HepG2 (cell line): ENCODE measurements around the gene UACA. TPM values are rescaled to one million over a fixed set of nuclear protein-coding genes. Genes with fewer than 3 reads are reported as not detected.
A peak's percentile ranks its signal among the peaks of the same experiment; 100 is the strongest.

Experiments used
- ARNT2 ChIP-seq: sonication (generic); formaldehyde crosslinking; IDR thresholded peaks from 2 replicates; pipeline ENCODE4 v1.8.0; 2022; ENCODE audit warnings: mild to moderate bottlenecking, low read depth, missing genetic modification reagents, moderate library complexity
- BRCA1 ChIP-seq: sonication (generic); formaldehyde crosslinking; IDR thresholded peaks from 2 replicates; pipeline ENCODE4 v1.4.0; 2020; ENCODE audit warnings: missing genetic modification reagents
- BRD4 ChIP-seq: sonication (generic); formaldehyde crosslinking; IDR thresholded peaks from 2 replicates; pipeline ENCODE4 v1.4.0; 2020; ENCODE audit warnings: missing genetic modification reagents
- CREB1 ChIP-seq, 2 experiments: fragments of 450-650 bp in 1 of 2; IDR thresholded peaks; 2 replicates each; pipeline ENCODE4 v1.6.1; 2016 to 2017; ENCODE audit warnings: control low read depth in 1 of 2, mild to moderate bottlenecking in 1 of 2, missing compliant biosample characterization in 1 of 2, missing genetic modification characterization in 1 of 2
- DNMT3B ChIP-seq: conservative IDR thresholded peaks from 2 replicates; pipeline ENCODE4 v1.6.1; 2016; ENCODE audit warnings: missing biosample characterization, control low read depth
- FOXK1 ChIP-seq: sonication (generic); formaldehyde crosslinking; IDR thresholded peaks from 2 replicates; pipeline ENCODE4 v1.4.0; 2020; ENCODE audit warnings: low read depth, missing genetic modification reagents, borderline replicate concordance
- FOXK2 ChIP-seq: fragments of 450-650 bp; IDR thresholded peaks from 2 replicates; pipeline ENCODE4 v1.6.1; 2016
- GATAD1 ChIP-seq: IDR thresholded peaks from 2 replicates; pipeline ENCODE4 v1.6.1; 2016; ENCODE audit warnings: missing genetic modification reagents, missing compliant biosample characterization
- HMG20B ChIP-seq: conservative IDR thresholded peaks from 2 replicates; pipeline ENCODE4 v1.6.1; 2016; ENCODE audit warnings: missing genetic modification reagents, missing compliant biosample characterization
- HMGA1 ChIP-seq: sonication (generic); formaldehyde crosslinking; conservative IDR thresholded peaks from 2 replicates; pipeline ENCODE4 v1.4.0; 2020; ENCODE audit warnings: missing genetic modification reagents
- KDM1A ChIP-seq: IDR thresholded peaks from 2 replicates; pipeline ENCODE4 v1.6.1; 2016; ENCODE audit warnings: missing compliant biosample characterization
- KMT2B ChIP-seq: IDR thresholded peaks from 2 replicates; pipeline ENCODE4 v1.6.1; 2016; ENCODE audit warnings: missing genetic modification reagents, missing compliant biosample characterization
- NFE2L2 ChIP-seq: fragments of 150-350 bp; IDR thresholded peaks from 2 replicates; pipeline ENCODE4 v1.6.1; 2014; ENCODE audit warnings: low read length
- TOE1 ChIP-seq: sonication (generic); formaldehyde crosslinking; IDR thresholded peaks from 2 replicates; pipeline ENCODE4 v1.4.0; 2020; ENCODE audit warnings: mild to moderate bottlenecking, missing genetic modification reagents
- UBTF ChIP-seq: sonication (generic); formaldehyde crosslinking; IDR thresholded peaks from 2 replicates; pipeline ENCODE4 v1.4.0; 2020; ENCODE audit warnings: mild to moderate bottlenecking, missing genetic modification reagents
- ZBTB37 ChIP-seq: sonication (generic); formaldehyde crosslinking; IDR thresholded peaks from 2 replicates; pipeline ENCODE4 v1.4.0; 2020; ENCODE audit warnings: mild to moderate bottlenecking, missing genetic modification reagents
- ZNF207 ChIP-seq: fragments of 450-650 bp; IDR thresholded peaks from 2 replicates; pipeline ENCODE4 v1.6.1; 2016; ENCODE audit warnings: antibody characterized with exemption, borderline replicate concordance
- ZNF292 ChIP-seq: sonication (generic); formaldehyde crosslinking; IDR thresholded peaks from 2 replicates; pipeline ENCODE4 v1.8.1; 2022; ENCODE audit warnings: mild to moderate bottlenecking, low read depth, missing genetic modification reagents, borderline replicate concordance
- ZNF740 ChIP-seq: sonication (generic); formaldehyde crosslinking; IDR thresholded peaks from 2 replicates; pipeline ENCODE4 v1.4.0; 2020; ENCODE audit warnings: missing genetic modification reagents
- ZNF747 ChIP-seq: sonication (generic); formaldehyde crosslinking; IDR thresholded peaks from 2 replicates; pipeline ENCODE4 v1.8.1; 2023; ENCODE audit warnings: missing genetic modification reagents, mild to moderate bottlenecking, borderline replicate concordance
- polyA plus RNA-seq, 8 experiments: library from polyadenylated mRNA; depleted of rRNA in 3 of 8; stranded (reverse) in 7 of 8; unstranded in 1 of 8; fragments of >200 nt; fragmentation: Illumina TruSeq in 4 of 8; extraction: Trizol in 4 of 8; gene quantifications; 2 replicates each; pipeline versions ENCODE4 v1.2.1 to v1.2.3, GENCODE V29; 2011 to 2016; ENCODE audit warnings: low read depth in 4 of 8, missing spikeins in 1 of 8, mixed read lengths in 1 of 8; ENCODE audit not compliant: insufficient read depth in 1 of 8
- total RNA-seq, 5 experiments: library from RNA; depleted of rRNA; stranded (reverse); fragments of >200 nt; fragmentation: Illumina TruSeq; extraction: Trizol; gene quantifications; 2 replicates each; pipeline ENCODE4 v1.2.3, GENCODE V29; 2016; ENCODE audit warnings: low read depth in 1 of 5
- TF ChIP-seq, protein P1 (sequence below): sonication (generic); formaldehyde crosslinking; IDR thresholded peaks from 2 replicates; pipeline ENCODE4 v1.4.0; 2020; ENCODE audit warnings: missing genetic modification reagents, borderline replicate concordance
- TF ChIP-seq, protein P2 (sequence below): sonication (generic); formaldehyde crosslinking; IDR thresholded peaks from 2 replicates; pipeline ENCODE4 v1.8.0; 2022; ENCODE audit warnings: missing genetic modification reagents, mild to moderate bottlenecking, moderate library complexity, borderline replicate concordance

Gene UACA
- total and polyA plus RNA-seq, 2 of the 13 experiments (the other 11 are each of a cell fraction or from before 2014, with no cell fraction given): 17.8 to 39.2 TPM

GRCh38 chr15:70617076-70617910 lies 146.1 kb downstream of the UACA start (continued):
- TF ChIP-seq ZBTB37 (CRISPR knock-in tag) (peak; percentile 41; the same call in 1 of the 2 replicates), GATAD1 (CRISPR knock-in tag) (peak; percentile 75), FOXK1 (peak; percentile 97; the same call in 1 of the 2 replicates), ZNF740 (no peak), ZNF207 (no peak), BRCA1 (CRISPR knock-in tag) (0 out of 2 replicates have a peak, but pooled peaks have one; percentile 17), UBTF (CRISPR knock-in tag) (no peak), TOE1 (CRISPR knock-in tag) (0 out of 2 replicates have a peak, but pooled peaks have one; percentile 25), NFE2L2 (no peak), HMG20B (CRISPR knock-in tag) (peak; percentile 99), KMT2B (0 out of 2 replicates have a peak, but pooled peaks have one; percentile 19), DNMT3B (CRISPR knock-in tag) (no peak), ZNF292 (peak; percentile 88; the same call in 1 of the 2 replicates), BRD4 (no peak), ZNF747 (CRISPR knock-in tag) (peak; percentile 25; the same call in 1 of the 2 replicates), KDM1A (CRISPR knock-in tag) (peak; percentile 96), CREB1 (IDR thresholded peaks at IDR 0.05) (peak; percentile 46; the same call in 1 of the 2 replicates), CREB1 (CRISPR knock-in tag; IDR thresholded peaks at IDR 0.05) (peak; percentile 82), ARNT2 (CRISPR knock-in tag) (peak; percentile 43; the same call in 1 of the 2 replicates), FOXK2 (peak; percentile 90), HMGA1 (no peak)
- TF ChIP-seq, protein P1, sequence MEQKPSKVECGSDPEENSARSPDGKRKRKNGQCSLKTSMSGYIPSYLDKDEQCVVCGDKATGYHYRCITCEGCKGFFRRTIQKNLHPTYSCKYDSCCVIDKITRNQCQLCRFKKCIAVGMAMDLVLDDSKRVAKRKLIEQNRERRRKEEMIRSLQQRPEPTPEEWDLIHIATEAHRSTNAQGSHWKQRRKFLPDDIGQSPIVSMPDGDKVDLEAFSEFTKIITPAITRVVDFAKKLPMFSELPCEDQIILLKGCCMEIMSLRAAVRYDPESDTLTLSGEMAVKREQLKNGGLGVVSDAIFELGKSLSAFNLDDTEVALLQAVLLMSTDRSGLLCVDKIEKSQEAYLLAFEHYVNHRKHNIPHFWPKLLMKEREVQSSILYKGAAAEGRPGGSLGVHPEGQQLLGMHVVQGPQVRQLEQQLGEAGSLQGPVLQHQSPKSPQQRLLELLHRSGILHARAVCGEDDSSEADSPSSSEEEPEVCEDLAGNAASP (CRISPR knock-in tag): peak; percentile 93
- TF ChIP-seq, protein P2, sequence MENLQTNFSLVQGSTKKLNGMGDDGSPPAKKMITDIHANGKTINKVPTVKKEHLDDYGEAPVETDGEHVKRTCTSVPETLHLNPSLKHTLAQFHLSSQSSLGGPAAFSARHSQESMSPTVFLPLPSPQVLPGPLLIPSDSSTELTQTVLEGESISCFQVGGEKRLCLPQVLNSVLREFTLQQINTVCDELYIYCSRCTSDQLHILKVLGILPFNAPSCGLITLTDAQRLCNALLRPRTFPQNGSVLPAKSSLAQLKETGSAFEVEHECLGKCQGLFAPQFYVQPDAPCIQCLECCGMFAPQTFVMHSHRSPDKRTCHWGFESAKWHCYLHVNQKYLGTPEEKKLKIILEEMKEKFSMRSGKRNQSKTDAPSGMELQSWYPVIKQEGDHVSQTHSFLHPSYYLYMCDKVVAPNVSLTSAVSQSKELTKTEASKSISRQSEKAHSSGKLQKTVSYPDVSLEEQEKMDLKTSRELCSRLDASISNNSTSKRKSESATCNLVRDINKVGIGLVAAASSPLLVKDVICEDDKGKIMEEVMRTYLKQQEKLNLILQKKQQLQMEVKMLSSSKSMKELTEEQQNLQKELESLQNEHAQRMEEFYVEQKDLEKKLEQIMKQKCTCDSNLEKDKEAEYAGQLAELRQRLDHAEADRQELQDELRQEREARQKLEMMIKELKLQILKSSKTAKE (CRISPR knock-in tag): peak; percentile 99
